SK-N-SH (cell line): ENCODE measurements around the gene UTP18. TPM values are rescaled to one million over a fixed set of nuclear protein-coding genes. Genes with fewer than 3 reads are reported as not detected.

ENCODE experiments used
- CTCF ChIA-PET: fragments of 300-600, 350-600 bp; formaldehyde crosslinking; extraction: SDS; loops from one replicate; lab custom pipeline; 2021; lab: Yijun Ruan, JAX
- POLR2A ChIA-PET: fragments of 350-600 bp; sonication (Branson Sonifier 250); formaldehyde crosslinking; extraction: SDS; loops from one replicate; lab custom pipeline; 2020; ENCODE audit warnings: antibody characterized with exemption, inconsistent platforms; lab: Yijun Ruan, JAX
- DNase-seq: peaks from one replicate; pipeline ENCODE4 v3.0.0; 2012
- H2AFZ ChIP-seq: fragments of 200-600 bp; sonication (generic); 2 replicates; pipeline ENCODE4 v1.8.1; 2016; ENCODE audit warnings: antibody characterized with exemption, mild to moderate bottlenecking, low read depth
- H3F3A ChIP-seq: fragments of 200-600 bp; sonication (generic); replicated peaks from 2 replicates; pipeline ENCODE3; 2016; ENCODE audit warnings: antibody characterized with exemption, mild to moderate bottlenecking; ENCODE audit not compliant: insufficient read depth
- H3K27ac ChIP-seq, 2 experiments: fragments of 200-500 bp in 1 of 2; fragments of 200-600 bp in 1 of 2; sonication (Bioruptor generic) in 1 of 2; sonication (generic), shearing (Covaris generic) in 1 of 2; 2 replicates each; pipeline versions ENCODE4 v1.5.1 to v1.6.1; 2014 to 2016; ENCODE audit warnings: low read depth in 2 of 2, inconsistent platforms in 1 of 2, low read length in 1 of 2, mild to moderate bottlenecking in 1 of 2, mixed read lengths in 1 of 2
- H3K27me3 ChIP-seq: fragments of 200-600 bp; sonication (generic), shearing (Covaris generic); 2 replicates; pipeline ENCODE4 v1.6.1; 2016; ENCODE audit warnings: mixed run types; ENCODE audit not compliant: insufficient read depth
- H3K36me3 ChIP-seq, 2 experiments: fragments of 200-500 bp in 1 of 2; fragments of 200-600 bp in 1 of 2; sonication (Bioruptor generic) in 1 of 2; sonication (generic) in 1 of 2; replicated peaks in 1 of 2; 2 replicates each; pipeline versions ENCODE3 to v1.5.1; 2014 to 2016; ENCODE audit warnings: low read length in 1 of 2, mild to moderate bottlenecking in 1 of 2; ENCODE audit not compliant: insufficient read depth in 2 of 2, control insufficient read depth in 1 of 2
- H3K4me1 ChIP-seq, 2 experiments: fragments of 200-500 bp in 1 of 2; fragments of 200-600 bp in 1 of 2; sonication (Bioruptor generic) in 1 of 2; sonication (generic), shearing (Covaris generic) in 1 of 2; 2 replicates each; pipeline versions ENCODE4 v1.5.1 to v1.6.1; 2014 to 2016; ENCODE audit warnings: low read depth in 1 of 2, low read length in 1 of 2, mixed run types in 1 of 2; ENCODE audit not compliant: insufficient read depth in 2 of 2, control insufficient read depth in 1 of 2
- H3K4me2 ChIP-seq: fragments of 200-600 bp; sonication (generic), shearing (Covaris generic); 2 replicates; pipeline ENCODE4 v1.6.1; 2017; ENCODE audit warnings: mixed run types
- H3K4me3 ChIP-seq, 2 experiments: fragments of 200-500 bp in 1 of 2; fragments of 200-600 bp in 1 of 2; sonication (Bioruptor generic) in 1 of 2; sonication (generic), shearing (Covaris generic) in 1 of 2; 2 replicates each; pipeline versions ENCODE4 v1.5.1 to v1.8.1; 2014 to 2016; ENCODE audit warnings: low read depth in 2 of 2, inconsistent platforms in 1 of 2, low read length in 1 of 2, mild to moderate bottlenecking in 1 of 2, mixed read lengths in 1 of 2, moderate library complexity in 1 of 2
- H3K79me2 ChIP-seq: fragments of 200-600 bp; sonication (generic); 2 replicates; pipeline ENCODE4 v1.8.1; 2017; ENCODE audit warnings: mild to moderate bottlenecking; ENCODE audit not compliant: insufficient read depth
- H3K9ac ChIP-seq: fragments of 200-600 bp; sonication (generic); 2 replicates; pipeline ENCODE4 v1.6.1; 2017; ENCODE audit warnings: mixed run types
- H3K9me2 ChIP-seq: fragments of 200-600 bp; sonication (generic); 2 replicates; pipeline ENCODE4 v1.6.1; 2017; ENCODE audit warnings: mixed run types
- H3K9me3 ChIP-seq: fragments of 200-600 bp; sonication (generic); 2 replicates; pipeline ENCODE4 v1.6.1; 2017; ENCODE audit warnings: mixed run types, mild to moderate bottlenecking, moderate library complexity
- H4K20me1 ChIP-seq: fragments of 200-600 bp; sonication (generic); 2 replicates; pipeline ENCODE4 v1.6.1; 2017; ENCODE audit warnings: mild to moderate bottlenecking, mixed run types; ENCODE audit not compliant: insufficient read depth
- EZH2phosphoT487 ChIP-seq: fragments of 200-600 bp; sonication (generic); IDR thresholded peaks from 2 replicates; pipeline ENCODE4 v1.6.1; 2017; ENCODE audit warnings: low read depth, mixed run types, mild to moderate bottlenecking, antibody characterized with exemption, moderate library complexity, borderline replicate concordance
- FOSL2 ChIP-seq: IDR thresholded peaks from 2 replicates; pipeline ENCODE4 v1.4.0; 2012; ENCODE audit warnings: low read depth, mild to moderate bottlenecking, moderate library complexity, borderline replicate concordance
- GABPA ChIP-seq: IDR thresholded peaks from 2 replicates; pipeline ENCODE4 v1.4.0; 2012; ENCODE audit warnings: low read depth, mild to moderate bottlenecking
- GATA2 ChIP-seq: sonication (generic); formaldehyde crosslinking; IDR thresholded peaks from 2 replicates; pipeline ENCODE4 v1.5.0; 2020; ENCODE audit warnings: mild to moderate bottlenecking, missing genetic modification reagents
- MEF2A ChIP-seq: IDR thresholded peaks from 2 replicates; pipeline ENCODE4 v1.4.0; 2012; ENCODE audit warnings: low read depth, borderline replicate concordance
- POLR2AphosphoS5 ChIP-seq: IDR thresholded peaks from 2 replicates; pipeline ENCODE4 v1.6.1; 2012; ENCODE audit warnings: low read depth, low read length
- RAD21 ChIP-seq: IDR thresholded peaks from 2 replicates; pipeline ENCODE4 v1.6.1; 2012; ENCODE audit warnings: mild to moderate bottlenecking, low read length
- RCOR1 ChIP-seq: fragments of 150-350 bp; IDR thresholded peaks from 2 replicates; pipeline ENCODE4 v1.6.1; 2017; ENCODE audit warnings: antibody characterized with exemption, low read length
- SMC3 ChIP-seq: IDR thresholded peaks from 2 replicates; pipeline ENCODE4 v1.6.1; 2012; ENCODE audit warnings: low read depth, low read length, improper control_type of control experiment
- TAF1 ChIP-seq: IDR thresholded peaks from 2 replicates; pipeline ENCODE4 v1.6.1; 2012; ENCODE audit warnings: low read depth, mild to moderate bottlenecking, low read length, moderate library complexity, borderline replicate concordance
- WGBS: methylation state at CpG from one replicate; pipeline ENCODE4 v1.1.6; 2017; ENCODE audit warnings: low lambda C conversion rate; 5-methylcytosine and 5-hydroxymethylcytosine counted together
- polyA plus RNA-seq, 3 experiments: library from polyadenylated mRNA; depleted of rRNA; stranded (reverse); fragments of >200 nt; gene quantifications; 2 replicates each; pipeline ENCODE4 v1.2.3, GENCODE V29; 2012
- TF ChIP-seq, protein P1 (sequence below): IDR thresholded peaks from 2 replicates; pipeline ENCODE4 v1.4.0; 2012; ENCODE audit warnings: low read depth, borderline replicate concordance
- TF ChIP-seq, protein P2 (sequence below): IDR thresholded peaks from 2 replicates; pipeline ENCODE4 v1.6.1; 2012; ENCODE audit warnings: mild to moderate bottlenecking, low read depth, low read length, moderate library complexity
- TF ChIP-seq, protein P3 (sequence below): IDR thresholded peaks from 2 replicates; pipeline ENCODE4; 2012
- TF ChIP-seq, protein P4 (sequence below): fragments of 150-350 bp; IDR thresholded peaks from 2 replicates; pipeline ENCODE4 v1.6.1; 2016; ENCODE audit warnings: mild to moderate bottlenecking, low read depth, low read length

Gene UTP18
- polyA plus RNA-seq, 1 of the 3 experiments (the other 2 are of a cell fraction), result 28.4 TPM

DNA sequence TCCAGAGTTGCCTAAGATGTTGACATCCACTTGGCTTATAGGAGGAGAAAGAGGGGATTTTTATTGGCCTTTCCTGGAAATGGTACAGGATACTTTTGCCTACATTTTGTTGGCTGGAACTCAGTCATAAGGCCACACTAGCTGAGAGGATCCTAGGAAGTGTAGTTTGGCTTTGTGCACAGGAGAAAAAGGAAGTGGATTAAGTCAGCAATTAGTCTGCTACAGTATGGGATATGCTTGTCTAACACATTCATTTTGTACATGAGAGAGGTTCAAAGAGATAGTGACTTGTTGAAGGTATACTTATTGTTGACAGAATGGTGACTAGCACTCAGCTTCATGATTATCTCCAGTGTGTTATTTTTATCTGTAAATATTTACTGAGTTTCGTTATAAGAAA lies 10.3 kb downstream of the UTP18 start:
- H3K9me3 ChIP-seq, result no peaks in the 10 kb centered on the region
- no peak overlapping the region for H2AFZ ChIP-seq
- POLR2A ChIA-PET, result interaction anchor here (0.6 kb wide), 1 partner anchor 19 kb away, joined by 4 read pairs; no protein-coding TSS in a partner anchor
- no peaks in the 10 kb centered on the region for H3K9me2 ChIP-seq
- TF ChIP-seq, protein P1, sequence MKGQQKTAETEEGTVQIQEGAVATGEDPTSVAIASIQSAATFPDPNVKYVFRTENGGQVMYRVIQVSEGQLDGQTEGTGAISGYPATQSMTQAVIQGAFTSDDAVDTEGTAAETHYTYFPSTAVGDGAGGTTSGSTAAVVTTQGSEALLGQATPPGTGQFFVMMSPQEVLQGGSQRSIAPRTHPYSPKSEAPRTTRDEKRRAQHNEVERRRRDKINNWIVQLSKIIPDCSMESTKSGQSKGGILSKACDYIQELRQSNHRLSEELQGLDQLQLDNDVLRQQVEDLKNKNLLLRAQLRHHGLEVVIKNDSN, result no peak
- no peak for TF ChIP-seq FOSL2
- TF ChIP-seq, protein P2, sequence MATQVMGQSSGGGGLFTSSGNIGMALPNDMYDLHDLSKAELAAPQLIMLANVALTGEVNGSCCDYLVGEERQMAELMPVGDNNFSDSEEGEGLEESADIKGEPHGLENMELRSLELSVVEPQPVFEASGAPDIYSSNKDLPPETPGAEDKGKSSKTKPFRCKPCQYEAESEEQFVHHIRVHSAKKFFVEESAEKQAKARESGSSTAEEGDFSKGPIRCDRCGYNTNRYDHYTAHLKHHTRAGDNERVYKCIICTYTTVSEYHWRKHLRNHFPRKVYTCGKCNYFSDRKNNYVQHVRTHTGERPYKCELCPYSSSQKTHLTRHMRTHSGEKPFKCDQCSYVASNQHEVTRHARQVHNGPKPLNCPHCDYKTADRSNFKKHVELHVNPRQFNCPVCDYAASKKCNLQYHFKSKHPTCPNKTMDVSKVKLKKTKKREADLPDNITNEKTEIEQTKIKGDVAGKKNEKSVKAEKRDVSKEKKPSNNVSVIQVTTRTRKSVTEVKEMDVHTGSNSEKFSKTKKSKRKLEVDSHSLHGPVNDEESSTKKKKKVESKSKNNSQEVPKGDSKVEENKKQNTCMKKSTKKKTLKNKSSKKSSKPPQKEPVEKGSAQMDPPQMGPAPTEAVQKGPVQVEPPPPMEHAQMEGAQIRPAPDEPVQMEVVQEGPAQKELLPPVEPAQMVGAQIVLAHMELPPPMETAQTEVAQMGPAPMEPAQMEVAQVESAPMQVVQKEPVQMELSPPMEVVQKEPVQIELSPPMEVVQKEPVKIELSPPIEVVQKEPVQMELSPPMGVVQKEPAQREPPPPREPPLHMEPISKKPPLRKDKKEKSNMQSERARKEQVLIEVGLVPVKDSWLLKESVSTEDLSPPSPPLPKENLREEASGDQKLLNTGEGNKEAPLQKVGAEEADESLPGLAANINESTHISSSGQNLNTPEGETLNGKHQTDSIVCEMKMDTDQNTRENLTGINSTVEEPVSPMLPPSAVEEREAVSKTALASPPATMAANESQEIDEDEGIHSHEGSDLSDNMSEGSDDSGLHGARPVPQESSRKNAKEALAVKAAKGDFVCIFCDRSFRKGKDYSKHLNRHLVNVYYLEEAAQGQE, result no peak
- TF ChIP-seq, all 33 proteins: peak for 0
- Histone ChIP-seq H3F3A (peaks cover 20% of the 10 kb centered on the region), H3K36me3 (peaks cover 72 to 77% of the 10 kb centered on the region in 2 experiments), H3K27me3 (no peaks in the 10 kb centered on the region), H3K79me2 (peaks cover 88% of the 10 kb centered on the region), H3K4me3 (no peak overlapping the region), H3K9ac (no peak overlapping the region), H3K4me2 (no peak overlapping the region), H4K20me1 (peaks cover 29% of the 10 kb centered on the region; the same call in 1 of the 2 replicates), H3K27ac (no peak overlapping the region), H3K4me1 (peaks cover 0 to 6% of the 10 kb centered on the region in 2 experiments; a peak in 1 of 4 replicates)
- WGBS, result 88% methylated on average over 1 of the region's 1 CpG
- no peak for DNase-seq
- CTCF ChIA-PET, result interaction anchor here (0.6 to 1.1 kb wide), 3 partner anchors 9 to 27 kb away, joined by 3 to 4 read pairs (median 4); no protein-coding TSS in a partner anchor

DNA sequence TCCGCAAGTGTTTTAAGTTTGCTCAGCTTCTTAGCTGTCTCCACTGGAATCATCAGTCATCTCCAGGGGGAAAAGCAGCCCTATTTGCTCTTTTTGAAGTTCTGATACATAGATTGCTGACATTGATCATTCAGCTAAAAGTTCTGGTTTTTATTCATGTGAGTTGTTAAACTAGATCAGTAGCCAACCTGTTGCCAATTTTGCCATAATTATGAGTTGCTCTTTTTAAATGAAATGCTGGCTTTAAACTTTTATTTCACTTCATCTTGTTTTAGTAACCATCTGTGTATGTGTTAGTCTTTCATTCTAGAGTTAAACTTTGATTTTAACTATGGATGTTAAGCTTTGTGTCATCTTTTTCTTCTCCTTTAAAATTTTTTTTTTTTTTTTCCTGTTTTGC lies 12.5 kb downstream of the UTP18 start:
- H3K27ac ChIP-seq, result no peak overlapping the region
- H3K4me2 ChIP-seq, result no peak overlapping the region
- no peak overlapping the region for H2AFZ ChIP-seq
- H3K36me3 ChIP-seq, result peaks cover 74 to 77% of the 10 kb centered on the region in 2 experiments
- H3K9me2 ChIP-seq, result no peaks in the 10 kb centered on the region
- no peak overlapping the region for H3K4me3 ChIP-seq
- no peaks in the 10 kb centered on the region for H3K9me3 ChIP-seq
- no peak for DNase-seq
- 97% methylated on average over 1 of the region's 1 CpG for WGBS
- peaks cover 24% of the 10 kb centered on the region for H3F3A ChIP-seq
- ChIA-PET CTCF (interaction anchor here (0.8 to 4.6 kb wide), 7 partner anchors 13 to 99 kb away, joined by 3 to 29 read pairs (median 3); no protein-coding TSS in a partner anchor), POLR2A (interaction anchor here (0.6 to 1.3 kb wide), 2 partner anchors 12 to 96 kb away, joined by 3 read pairs; no protein-coding TSS in a partner anchor)
- no peaks in the 10 kb centered on the region for H3K27me3 ChIP-seq
- peaks cover 68% of the 10 kb centered on the region for H3K79me2 ChIP-seq
- H3K4me1 ChIP-seq, result peaks cover 0 to 12% of the 10 kb centered on the region in 2 experiments; a peak in 1 of 4 replicates
- H3K9ac ChIP-seq, result no peak overlapping the region
- H4K20me1 ChIP-seq, result peaks cover 38% of the 10 kb centered on the region; the same call in 1 of the 2 replicates
- TF ChIP-seq RAD21 (no peak), GATA2 (CRISPR knock-in tag) (no peak), TAF1 (no peak), GABPA (no peak), POLR2AphosphoS5 (no peak), RCOR1 (no peak), EZH2phosphoT487 (no peak), SMC3 (no peak), MEF2A (no peak)
- TF ChIP-seq, protein P3, sequence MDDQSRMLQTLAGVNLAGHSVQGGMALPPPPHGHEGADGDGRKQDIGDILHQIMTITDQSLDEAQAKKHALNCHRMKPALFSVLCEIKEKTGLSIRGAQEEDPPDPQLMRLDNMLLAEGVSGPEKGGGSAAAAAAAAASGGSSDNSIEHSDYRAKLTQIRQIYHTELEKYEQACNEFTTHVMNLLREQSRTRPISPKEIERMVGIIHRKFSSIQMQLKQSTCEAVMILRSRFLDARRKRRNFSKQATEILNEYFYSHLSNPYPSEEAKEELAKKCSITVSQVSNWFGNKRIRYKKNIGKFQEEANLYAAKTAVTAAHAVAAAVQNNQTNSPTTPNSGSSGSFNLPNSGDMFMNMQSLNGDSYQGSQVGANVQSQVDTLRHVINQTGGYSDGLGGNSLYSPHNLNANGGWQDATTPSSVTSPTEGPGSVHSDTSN, result no peak
- TF ChIP-seq, protein P4, sequence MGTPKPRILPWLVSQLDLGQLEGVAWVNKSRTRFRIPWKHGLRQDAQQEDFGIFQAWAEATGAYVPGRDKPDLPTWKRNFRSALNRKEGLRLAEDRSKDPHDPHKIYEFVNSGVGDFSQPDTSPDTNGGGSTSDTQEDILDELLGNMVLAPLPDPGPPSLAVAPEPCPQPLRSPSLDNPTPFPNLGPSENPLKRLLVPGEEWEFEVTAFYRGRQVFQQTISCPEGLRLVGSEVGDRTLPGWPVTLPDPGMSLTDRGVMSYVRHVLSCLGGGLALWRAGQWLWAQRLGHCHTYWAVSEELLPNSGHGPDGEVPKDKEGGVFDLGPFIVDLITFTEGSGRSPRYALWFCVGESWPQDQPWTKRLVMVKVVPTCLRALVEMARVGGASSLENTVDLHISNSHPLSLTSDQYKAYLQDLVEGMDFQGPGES, result no peak
- TF ChIP-seq, protein P2, result no peak
